Ascending aorta (tissue), 2 donors: Measurements from ENCODE around the gene RILPL2. TPM values are rescaled to one million over a fixed set of nuclear protein-coding genes. Genes with fewer than 3 reads are reported as not detected.

Source experiments
- DNase-seq, 2 donors: peaks; one replicate each; pipeline ENCODE4 v3.0.0-alpha.2; 2019; ENCODE audit warnings: low spot score in 2 of 2
- H3K27ac ChIP-seq, 2 donors: fragments of 200-600 bp; sonication (generic); one replicate each; pipeline ENCODE4 v1.5.1; 2016 to 2017; ENCODE audit warnings: mild to moderate bottlenecking in 1 of 2
- H3K27me3 ChIP-seq: fragments of 200-600 bp; sonication (generic); one replicate; pipeline ENCODE4 v1.5.1; 2017
- H3K36me3 ChIP-seq, 2 donors: fragments of 200-600 bp; sonication (generic); one replicate each; pipeline ENCODE4 v1.5.1; 2016
- H3K4me1 ChIP-seq, 2 donors: fragments of 200-600 bp; sonication (generic); one replicate each; pipeline ENCODE4 v1.5.1; 2016 to 2017; ENCODE audit warnings: mild to moderate bottlenecking in 1 of 2
- H3K4me3 ChIP-seq, 2 donors: fragments of 200-600 bp; sonication (generic); one replicate each; pipeline ENCODE4 v1.5.1; 2016 to 2017; ENCODE audit warnings: mild to moderate bottlenecking in 1 of 2
- H3K9me3 ChIP-seq, 2 donors: fragments of 200-600 bp; sonication (generic); one replicate each; pipeline ENCODE4 v1.5.1; 2016
- CTCF ChIP-seq, 3 experiments: fragments of 200-600 bp in 2 of 3; fragments of 450-650 bp in 1 of 3; sonication (generic) in 2 of 3; IDR thresholded peaks; one replicate each; pipeline ENCODE4 v1.5.1; 2016 to 2019; ENCODE audit warnings: antibody characterized with exemption in 3 of 3, mild to moderate bottlenecking in 1 of 3, moderate library complexity in 1 of 3
- intact Hi-C: fragments of 100-400 bp; cut with DNase I; formaldehyde crosslinking; loops from one replicate; pipeline ENCODE4 v1.15.1; 2023
- total RNA-seq: library from RNA; depleted of rRNA; stranded (reverse); fragments of >200 nt; gene quantifications from one replicate; pipeline ENCODE4 v1.1.0, GENCODE V29; 2016

RILPL2 gene
- total RNA-seq, 1 donor from 2014 or later = 7.2 TPM

- intact Hi-C loops = loop anchor here (5.0 kb wide), 1 partner anchor 35 kb away; no protein-coding TSS in a partner anchor
- Histone ChIP-seq H3K36me3 (peaks cover 53 to 65% of the 10 kb centered on the region in 2 donors), H3K9me3 (no peaks in the 10 kb centered on the region), H3K4me3 (peak overlapping the region in 1 of 2 donors; percentile 46), H3K4me1 (peaks cover 24 to 46% of the 10 kb centered on the region in 2 donors), H3K27me3 (no peaks in the 10 kb centered on the region), H3K27ac (peak overlapping the region; percentile 86 to 93)
- DNase-seq = no peak
- no peak for TF ChIP-seq CTCF (IDR thresholded peaks at IDR 0.05)
These were observed 39.5 kb downstream of the RILPL2 start for GRCh38 chr12:123396954-123397353.

GRCh38 chr12:123396543-123396942 lies 39.9 kb downstream of the RILPL2 start:
- Histone ChIP-seq H3K27ac (peak overlapping the region; percentile 86 to 93), H3K36me3 (peaks cover 54 to 65% of the 10 kb centered on the region in 2 donors), H3K9me3 (no peaks in the 10 kb centered on the region), H3K27me3 (no peaks in the 10 kb centered on the region), H3K4me1 (peaks cover 26 to 48% of the 10 kb centered on the region in 2 donors), H3K4me3 (peak overlapping the region in 1 of 2 donors; percentile 46)
- DNase-seq = no peak
- no peak for TF ChIP-seq CTCF (IDR thresholded peaks at IDR 0.05)
- intact Hi-C loops = loop anchor here (5.0 kb wide), 1 partner anchor 36 kb away; no protein-coding TSS in a partner anchor

GRCh38 chr12:123395236-123395635 lies 41.2 kb downstream of the RILPL2 start:
- no peaks in the 10 kb centered on the region for H3K9me3 ChIP-seq
- H3K4me3 ChIP-seq = no peak overlapping the region
- intact Hi-C loops = loop anchor here (5.0 kb wide), 1 partner anchor 37 kb away; no protein-coding TSS in a partner anchor
- peak overlapping the region; percentile 86 to 93 for H3K27ac ChIP-seq
- peaks cover 57 to 68% of the 10 kb centered on the region in 2 donors for H3K36me3 ChIP-seq
- H3K4me1 ChIP-seq = peaks cover 26 to 61% of the 10 kb centered on the region in 2 donors
- no peaks in the 10 kb centered on the region for H3K27me3 ChIP-seq
- TF ChIP-seq CTCF (IDR thresholded peaks at IDR 0.05) = no peak
- no peak for DNase-seq

GRCh38 chr12:123393747-123394146 lies 42.7 kb downstream of the RILPL2 start:
- intact Hi-C loops = no loop called here
- Histone ChIP-seq H3K4me1 (peaks cover 17 to 53% of the 10 kb centered on the region in 2 donors), H3K27ac (peak overlapping the region; percentile 9 to 31), H3K9me3 (no peaks in the 10 kb centered on the region), H3K36me3 (peaks cover 57 to 68% of the 10 kb centered on the region in 2 donors), H3K4me3 (no peak overlapping the region), H3K27me3 (no peaks in the 10 kb centered on the region)
- DNase-seq = no peak
- no peak for TF ChIP-seq CTCF (IDR thresholded peaks at IDR 0.05)

- Histone ChIP-seq H3K27me3 (no peaks in the 10 kb centered on the region), H3K36me3 (peaks cover 53 to 62% of the 10 kb centered on the region in 2 donors), H3K9me3 (no peaks in the 10 kb centered on the region), H3K4me3 (peak overlapping the region in 1 of 2 donors; percentile 89), H3K4me1 (peaks cover 8 to 48% of the 10 kb centered on the region in 2 donors), H3K27ac (peak overlapping the region; percentile 42 to 75)
- no peak for TF ChIP-seq CTCF (IDR thresholded peaks at IDR 0.05)
- intact Hi-C loops = loop anchor here (2.0 kb wide), 1 partner anchor 19 kb away; no protein-coding TSS in a partner anchor
- DNase-seq = no peak
These were observed 44.7 kb downstream of the RILPL2 start for GRCh38 chr12:123391546-123392343.
